ENCODE measurements around the gene PRR14. TPM values are rescaled to one million over a fixed set of nuclear protein-coding genes. Genes with fewer than 3 reads are reported as not detected.

Gene PRR14
- polyA plus RNA-seq, 1 of the 3 experiments (the other 2 are of a cell fraction) = 13.5 TPM

DNA sequence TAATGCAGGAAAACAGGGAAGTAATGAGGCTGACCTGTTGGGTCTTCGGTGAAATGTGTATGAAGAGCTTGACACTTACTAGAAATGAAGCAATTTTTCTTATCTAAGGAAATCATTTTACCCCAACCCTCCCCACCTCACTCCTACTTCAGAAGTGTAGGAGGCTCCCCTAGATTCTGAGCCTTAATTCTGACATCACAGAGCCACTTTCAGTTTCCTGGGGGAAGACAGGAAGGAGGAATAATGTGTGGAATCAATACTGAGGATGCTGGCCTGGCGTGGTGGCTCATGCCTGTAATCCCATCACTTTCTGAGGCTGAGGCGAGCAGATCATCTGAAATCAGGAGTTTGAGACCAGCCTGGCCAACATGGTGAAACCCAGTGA, 27.8 kb downstream of the PRR14 start:
- H3K4me1 ChIP-seq (ENCODE audit: control insufficient read depth in 1 of 2, insufficient read depth in 2 of 2, low read depth in 1 of 2, low read length in 1 of 2) = no peaks in the 10 kb centered on the region
- WGBS (ENCODE audit: low lambda C conversion rate) = 86% methylated on average over 3 of the region's 3 CpGs
- CTCF ChIA-PET = interaction anchor here (0.8 to 1.2 kb wide), 3 partner anchors 12 to 18 kb away, joined by 3 to 6 read pairs (median 5); no protein-coding TSS in a partner anchor

More for the DNA sequence above, 27.8 kb downstream of the PRR14 start:
- H3F3A ChIP-seq (replicated peaks; ENCODE audit: insufficient read depth) = no peaks in the 10 kb centered on the region
- H3K36me3 ChIP-seq (replicated peaks in 1 of 2; ENCODE audit: control insufficient read depth in 1 of 2, insufficient read depth in 2 of 2, low read length in 1 of 2) = no peaks in the 10 kb centered on the region
- TF ChIP-seq, protein P1, sequence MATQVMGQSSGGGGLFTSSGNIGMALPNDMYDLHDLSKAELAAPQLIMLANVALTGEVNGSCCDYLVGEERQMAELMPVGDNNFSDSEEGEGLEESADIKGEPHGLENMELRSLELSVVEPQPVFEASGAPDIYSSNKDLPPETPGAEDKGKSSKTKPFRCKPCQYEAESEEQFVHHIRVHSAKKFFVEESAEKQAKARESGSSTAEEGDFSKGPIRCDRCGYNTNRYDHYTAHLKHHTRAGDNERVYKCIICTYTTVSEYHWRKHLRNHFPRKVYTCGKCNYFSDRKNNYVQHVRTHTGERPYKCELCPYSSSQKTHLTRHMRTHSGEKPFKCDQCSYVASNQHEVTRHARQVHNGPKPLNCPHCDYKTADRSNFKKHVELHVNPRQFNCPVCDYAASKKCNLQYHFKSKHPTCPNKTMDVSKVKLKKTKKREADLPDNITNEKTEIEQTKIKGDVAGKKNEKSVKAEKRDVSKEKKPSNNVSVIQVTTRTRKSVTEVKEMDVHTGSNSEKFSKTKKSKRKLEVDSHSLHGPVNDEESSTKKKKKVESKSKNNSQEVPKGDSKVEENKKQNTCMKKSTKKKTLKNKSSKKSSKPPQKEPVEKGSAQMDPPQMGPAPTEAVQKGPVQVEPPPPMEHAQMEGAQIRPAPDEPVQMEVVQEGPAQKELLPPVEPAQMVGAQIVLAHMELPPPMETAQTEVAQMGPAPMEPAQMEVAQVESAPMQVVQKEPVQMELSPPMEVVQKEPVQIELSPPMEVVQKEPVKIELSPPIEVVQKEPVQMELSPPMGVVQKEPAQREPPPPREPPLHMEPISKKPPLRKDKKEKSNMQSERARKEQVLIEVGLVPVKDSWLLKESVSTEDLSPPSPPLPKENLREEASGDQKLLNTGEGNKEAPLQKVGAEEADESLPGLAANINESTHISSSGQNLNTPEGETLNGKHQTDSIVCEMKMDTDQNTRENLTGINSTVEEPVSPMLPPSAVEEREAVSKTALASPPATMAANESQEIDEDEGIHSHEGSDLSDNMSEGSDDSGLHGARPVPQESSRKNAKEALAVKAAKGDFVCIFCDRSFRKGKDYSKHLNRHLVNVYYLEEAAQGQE (IDR thresholded peaks at IDR 0.05; ENCODE audit: low read depth, low read length) = no peak
- TF ChIP-seq CHD2 (IDR thresholded peaks at IDR 0.05; ENCODE audit: low read length, partially characterized antibody) (no peak), RCOR1 (IDR thresholded peaks at IDR 0.05; ENCODE audit: low read length) (no peak), POLR2AphosphoS5 (IDR thresholded peaks at IDR 0.05; ENCODE audit: low read depth, low read length) (no peak), TAF1 (IDR thresholded peaks at IDR 0.05; ENCODE audit: borderline replicate concordance, low read depth, low read length) (no peak), TEAD4 (IDR thresholded peaks at IDR 0.05; ENCODE audit: borderline replicate concordance, insufficient read depth) (no peak), MXI1 (IDR thresholded peaks at IDR 0.05; ENCODE audit: low read depth, low read length) (no peak), ELF1 (IDR thresholded peaks at IDR 0.05) (no peak), SMC3 (IDR thresholded peaks at IDR 0.05; ENCODE audit: low read depth, low read length) (no peak), FOXJ3 (CRISPR knock-in tag; IDR thresholded peaks at IDR 0.05) (no peak), MEF2A (IDR thresholded peaks at IDR 0.05; ENCODE audit: borderline replicate concordance, low read depth) (no peak)
- TF ChIP-seq, protein P2, sequence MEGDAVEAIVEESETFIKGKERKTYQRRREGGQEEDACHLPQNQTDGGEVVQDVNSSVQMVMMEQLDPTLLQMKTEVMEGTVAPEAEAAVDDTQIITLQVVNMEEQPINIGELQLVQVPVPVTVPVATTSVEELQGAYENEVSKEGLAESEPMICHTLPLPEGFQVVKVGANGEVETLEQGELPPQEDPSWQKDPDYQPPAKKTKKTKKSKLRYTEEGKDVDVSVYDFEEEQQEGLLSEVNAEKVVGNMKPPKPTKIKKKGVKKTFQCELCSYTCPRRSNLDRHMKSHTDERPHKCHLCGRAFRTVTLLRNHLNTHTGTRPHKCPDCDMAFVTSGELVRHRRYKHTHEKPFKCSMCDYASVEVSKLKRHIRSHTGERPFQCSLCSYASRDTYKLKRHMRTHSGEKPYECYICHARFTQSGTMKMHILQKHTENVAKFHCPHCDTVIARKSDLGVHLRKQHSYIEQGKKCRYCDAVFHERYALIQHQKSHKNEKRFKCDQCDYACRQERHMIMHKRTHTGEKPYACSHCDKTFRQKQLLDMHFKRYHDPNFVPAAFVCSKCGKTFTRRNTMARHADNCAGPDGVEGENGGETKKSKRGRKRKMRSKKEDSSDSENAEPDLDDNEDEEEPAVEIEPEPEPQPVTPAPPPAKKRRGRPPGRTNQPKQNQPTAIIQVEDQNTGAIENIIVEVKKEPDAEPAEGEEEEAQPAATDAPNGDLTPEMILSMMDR (IDR thresholded peaks at IDR 0.05) = no peak
- TF ChIP-seq, protein P3, sequence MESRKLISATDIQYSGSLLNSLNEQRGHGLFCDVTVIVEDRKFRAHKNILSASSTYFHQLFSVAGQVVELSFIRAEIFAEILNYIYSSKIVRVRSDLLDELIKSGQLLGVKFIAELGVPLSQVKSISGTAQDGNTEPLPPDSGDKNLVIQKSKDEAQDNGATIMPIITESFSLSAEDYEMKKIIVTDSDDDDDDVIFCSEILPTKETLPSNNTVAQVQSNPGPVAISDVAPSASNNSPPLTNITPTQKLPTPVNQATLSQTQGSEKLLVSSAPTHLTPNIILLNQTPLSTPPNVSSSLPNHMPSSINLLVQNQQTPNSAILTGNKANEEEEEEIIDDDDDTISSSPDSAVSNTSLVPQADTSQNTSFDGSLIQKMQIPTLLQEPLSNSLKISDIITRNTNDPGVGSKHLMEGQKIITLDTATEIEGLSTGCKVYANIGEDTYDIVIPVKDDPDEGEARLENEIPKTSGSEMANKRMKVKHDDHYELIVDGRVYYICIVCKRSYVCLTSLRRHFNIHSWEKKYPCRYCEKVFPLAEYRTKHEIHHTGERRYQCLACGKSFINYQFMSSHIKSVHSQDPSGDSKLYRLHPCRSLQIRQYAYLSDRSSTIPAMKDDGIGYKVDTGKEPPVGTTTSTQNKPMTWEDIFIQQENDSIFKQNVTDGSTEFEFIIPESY (IDR thresholded peaks at IDR 0.05; ENCODE audit: borderline replicate concordance, low read depth) = no peak
- TF ChIP-seq, protein P4, sequence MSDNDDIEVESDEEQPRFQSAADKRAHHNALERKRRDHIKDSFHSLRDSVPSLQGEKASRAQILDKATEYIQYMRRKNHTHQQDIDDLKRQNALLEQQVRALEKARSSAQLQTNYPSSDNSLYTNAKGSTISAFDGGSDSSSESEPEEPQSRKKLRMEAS (IDR thresholded peaks at IDR 0.05; ENCODE audit: low read depth) = no peak
- TF ChIP-seq, protein P5, sequence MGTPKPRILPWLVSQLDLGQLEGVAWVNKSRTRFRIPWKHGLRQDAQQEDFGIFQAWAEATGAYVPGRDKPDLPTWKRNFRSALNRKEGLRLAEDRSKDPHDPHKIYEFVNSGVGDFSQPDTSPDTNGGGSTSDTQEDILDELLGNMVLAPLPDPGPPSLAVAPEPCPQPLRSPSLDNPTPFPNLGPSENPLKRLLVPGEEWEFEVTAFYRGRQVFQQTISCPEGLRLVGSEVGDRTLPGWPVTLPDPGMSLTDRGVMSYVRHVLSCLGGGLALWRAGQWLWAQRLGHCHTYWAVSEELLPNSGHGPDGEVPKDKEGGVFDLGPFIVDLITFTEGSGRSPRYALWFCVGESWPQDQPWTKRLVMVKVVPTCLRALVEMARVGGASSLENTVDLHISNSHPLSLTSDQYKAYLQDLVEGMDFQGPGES (IDR thresholded peaks at IDR 0.05; ENCODE audit: low read depth, low read length) = no peak
- TF ChIP-seq, protein P6, sequence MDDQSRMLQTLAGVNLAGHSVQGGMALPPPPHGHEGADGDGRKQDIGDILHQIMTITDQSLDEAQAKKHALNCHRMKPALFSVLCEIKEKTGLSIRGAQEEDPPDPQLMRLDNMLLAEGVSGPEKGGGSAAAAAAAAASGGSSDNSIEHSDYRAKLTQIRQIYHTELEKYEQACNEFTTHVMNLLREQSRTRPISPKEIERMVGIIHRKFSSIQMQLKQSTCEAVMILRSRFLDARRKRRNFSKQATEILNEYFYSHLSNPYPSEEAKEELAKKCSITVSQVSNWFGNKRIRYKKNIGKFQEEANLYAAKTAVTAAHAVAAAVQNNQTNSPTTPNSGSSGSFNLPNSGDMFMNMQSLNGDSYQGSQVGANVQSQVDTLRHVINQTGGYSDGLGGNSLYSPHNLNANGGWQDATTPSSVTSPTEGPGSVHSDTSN (IDR thresholded peaks at IDR 0.05) = no peak
- no peaks in the 10 kb centered on the region for H3K9me3 ChIP-seq
- no peak overlapping the region for H2AFZ ChIP-seq (ENCODE audit: low read depth)
- no peaks in the 10 kb centered on the region for H4K20me1 ChIP-seq (ENCODE audit: insufficient read depth)
- H3K27ac ChIP-seq (ENCODE audit: low read depth in 2 of 2, low read length in 1 of 2) = no peak overlapping the region
- no peaks in the 10 kb centered on the region for H3K27me3 ChIP-seq (ENCODE audit: insufficient read depth)
- POLR2A ChIA-PET = no interaction called here
- H3K4me3 ChIP-seq (ENCODE audit: low read depth in 2 of 2, low read length in 1 of 2) = no peak overlapping the region
- H3K4me2 ChIP-seq = no peak overlapping the region
- no peaks in the 10 kb centered on the region for H3K9me2 ChIP-seq
- H3K79me2 ChIP-seq (ENCODE audit: insufficient read depth) = no peaks in the 10 kb centered on the region
- DNase-seq = no peak
- no peak overlapping the region for H3K9ac ChIP-seq

Data from SK-N-SH (cell line).